Effector CD4-positive, alpha-beta T cell (primary cell): ENCODE measurements around the gene TM9SF1.

Experiments used
- DNase-seq: peaks from one replicate; pipeline ENCODE4 v3.0.0-alpha.2; 2020
- total RNA-seq: gene quantifications from one replicate; lab custom pipeline; 2026; lab: John Stamatoyannopoulos, UW

Gene TM9SF1
- total RNA-seq: 6.2 reads per million, percentile 23 among the genes with 10 or more reads in this experiment

GRCh38 chr14:24195186-24196070, at the start of gene TM9SF1:
Gene TM9SF1, minus strand, starts transcription at chr14:24195441. Its CDS starts 422 bp downstream, at chr14:24195019.
- DNase-seq: peak; percentile 87

- DNase-seq: no peak
Measured at GRCh38 chr14:24243336-24243836, 48.1 kb upstream of the TM9SF1 start.

- DNase-seq: peak; percentile 92
Measured at GRCh38 chr14:24241829-24242443, 46.7 kb upstream of the TM9SF1 start.

- DNase-seq: no peak
Measured at GRCh38 chr14:24240110-24240918, 45.1 kb upstream of the TM9SF1 start.

- no peak for DNase-seq
Measured at GRCh38 chr14:24238527-24239037, 43.3 kb upstream of the TM9SF1 start.

- no peak for DNase-seq
Measured at GRCh38 chr14:24238123-24238522, 42.9 kb upstream of the TM9SF1 start.

DNA sequence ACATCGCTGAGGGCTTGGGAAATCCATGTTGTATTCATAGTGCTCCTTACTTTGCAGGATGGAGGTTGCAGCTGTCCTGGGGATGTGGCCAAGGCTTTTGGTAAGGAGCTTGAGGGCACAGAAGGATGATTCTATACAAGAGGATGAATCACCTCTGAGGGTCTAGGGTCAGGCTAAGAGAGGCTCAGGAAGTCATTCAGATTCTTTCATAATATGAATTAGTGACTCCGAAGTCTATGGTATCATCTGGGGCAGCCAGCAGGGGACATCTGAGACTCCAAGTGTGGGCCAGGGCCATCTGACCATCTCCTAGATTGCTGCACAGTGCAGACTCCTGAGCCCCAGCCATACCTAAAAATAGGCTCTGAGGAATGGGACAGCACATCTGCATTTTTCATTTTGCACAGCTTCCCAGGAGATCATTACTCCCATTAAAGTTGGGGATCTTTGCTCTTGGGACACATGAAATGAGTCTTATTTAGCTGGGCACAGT, 42.3 kb upstream of the TM9SF1 start:
- DNase-seq: no peak

DNA sequence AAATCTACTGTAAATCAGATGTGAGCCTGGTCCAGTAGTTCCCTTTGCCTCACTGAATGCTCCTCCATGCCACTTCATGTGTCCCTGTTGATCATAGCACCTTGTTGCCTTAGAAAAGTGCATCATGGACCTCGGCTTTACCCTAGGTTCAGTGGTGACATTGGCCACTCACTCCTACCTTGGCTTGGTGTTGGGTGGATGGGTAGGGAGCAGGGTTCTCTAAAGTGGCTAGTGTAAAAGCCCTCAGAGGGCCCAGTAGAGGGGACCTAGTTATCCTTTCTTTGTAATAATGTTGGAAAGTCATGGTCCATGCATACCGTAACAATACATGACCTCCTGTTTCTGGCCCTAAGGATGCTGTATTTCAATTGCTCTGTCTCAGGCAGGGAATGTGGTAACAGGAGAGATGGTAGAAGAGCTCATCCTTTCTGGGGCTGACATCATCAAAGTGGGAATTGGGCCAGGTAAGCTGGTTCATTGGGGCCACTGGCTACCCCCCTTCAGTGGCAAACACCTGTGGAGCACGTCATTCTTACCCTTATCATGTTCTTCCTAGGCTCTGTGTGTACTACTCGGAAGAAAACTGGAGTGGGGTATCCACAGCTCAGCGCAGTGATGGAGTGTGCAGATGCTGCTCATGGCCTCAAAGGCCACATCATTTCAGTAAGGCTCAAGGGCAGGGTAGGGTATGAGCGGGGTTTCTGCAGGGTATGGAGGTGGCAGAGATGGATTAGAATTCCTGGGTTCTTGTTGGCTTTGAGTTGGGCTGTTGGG, 41.6 kb upstream of the TM9SF1 start:
- no peak for DNase-seq

DNA sequence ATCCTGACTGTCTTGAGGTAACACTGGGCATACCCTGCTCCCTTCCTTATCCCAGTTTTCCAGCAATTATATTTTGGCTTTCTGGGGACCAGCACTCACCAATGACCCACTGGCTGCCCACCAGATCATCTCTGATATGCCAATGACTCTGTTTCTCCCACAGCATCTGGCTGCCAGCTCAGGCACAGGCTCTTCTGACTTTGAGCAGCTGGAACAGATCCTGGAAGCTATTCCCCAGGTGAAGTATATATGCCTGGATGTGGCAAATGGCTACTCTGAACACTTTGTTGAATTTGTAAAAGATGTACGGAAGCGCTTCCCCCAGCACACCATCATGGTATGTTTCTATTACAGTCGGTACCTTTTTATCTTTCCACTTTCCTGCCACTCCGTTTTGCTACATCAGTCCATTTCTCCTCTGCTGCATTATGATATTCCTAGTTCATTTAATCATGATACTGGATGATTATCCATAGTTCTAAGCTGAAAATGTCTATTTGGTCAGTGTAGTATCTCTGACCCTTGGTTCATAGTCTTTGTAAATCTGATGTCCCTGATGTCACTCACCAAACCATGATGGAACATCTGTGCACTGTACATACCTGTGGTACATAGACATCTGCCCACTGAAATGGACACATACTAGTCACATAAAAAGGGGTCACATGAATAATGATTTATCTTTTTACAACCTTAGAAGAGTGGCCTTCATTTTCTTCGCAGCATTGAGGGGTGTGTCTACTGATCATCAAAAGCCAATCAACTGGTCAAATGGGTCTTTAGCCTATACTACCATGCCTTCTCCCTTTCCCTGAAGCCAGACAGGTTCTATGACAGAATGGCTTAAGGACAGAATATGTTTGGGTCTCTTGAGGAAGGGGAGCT, 40.8 kb upstream of the TM9SF1 start:
- DNase-seq: no peak

DNA sequence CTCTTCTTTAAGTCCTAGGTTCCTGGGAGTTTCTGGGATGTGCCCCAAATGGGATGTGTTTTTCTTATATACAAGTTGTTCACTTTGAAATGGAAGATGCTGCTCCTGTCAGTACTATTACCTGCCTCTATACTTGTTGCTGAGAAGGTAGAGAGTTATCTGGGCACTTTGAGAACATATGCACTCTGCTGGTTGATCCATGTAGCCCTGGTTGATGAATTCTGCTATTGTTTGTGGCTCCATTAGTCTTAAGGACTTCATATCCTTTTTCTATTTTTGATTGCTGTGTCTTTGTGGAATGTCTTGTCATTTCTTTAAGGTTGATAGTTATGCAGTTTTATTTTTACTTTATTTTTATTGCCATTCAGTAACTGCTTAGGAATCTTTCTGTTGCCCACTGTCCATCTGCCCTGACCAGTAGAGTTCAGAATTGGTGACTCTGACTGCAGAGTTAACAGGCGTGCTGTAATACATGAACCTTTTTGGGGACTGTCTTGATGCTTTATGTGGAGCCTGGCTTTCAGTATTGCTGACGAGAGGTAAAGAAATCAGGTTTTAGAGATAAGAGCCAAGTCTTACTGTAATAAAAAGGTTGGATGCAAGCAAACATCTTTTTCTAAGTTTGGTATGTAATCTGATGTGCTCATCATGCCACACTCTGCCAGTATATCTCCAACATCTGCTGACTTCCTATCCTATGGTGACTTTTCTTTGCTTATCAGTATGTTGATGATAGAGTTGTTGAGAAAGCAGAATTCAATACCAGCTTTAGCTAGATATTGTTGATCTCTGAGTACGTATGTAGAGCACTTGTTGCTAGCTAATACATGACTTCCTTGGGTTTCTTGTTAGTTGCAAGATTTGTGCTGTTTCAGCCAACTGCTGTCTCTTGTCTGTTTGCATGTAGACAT, 39.1 kb upstream of the TM9SF1 start:
- no peak for DNase-seq

DNA sequence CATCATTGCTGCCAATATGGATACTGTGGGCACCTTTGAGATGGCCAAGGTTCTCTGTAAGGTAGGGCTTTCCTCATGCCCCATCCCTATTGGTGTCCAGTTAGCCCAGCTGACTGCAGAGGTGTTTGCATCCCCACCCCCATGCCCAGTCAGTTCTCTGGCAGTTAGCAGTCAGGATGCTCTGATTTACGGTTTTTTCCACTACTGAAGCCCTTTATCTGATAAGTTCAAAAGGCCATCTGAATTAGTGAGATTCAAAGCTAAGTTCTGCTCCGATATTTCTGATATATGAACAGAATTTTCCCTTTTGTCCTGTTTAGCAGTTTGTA, 38.3 kb upstream of the TM9SF1 start:
- DNase-seq: no peak

- DNase-seq: no peak
Measured at GRCh38 chr14:24232645-24233537, 37.6 kb upstream of the TM9SF1 start, which contains the start of gene GMPR2. Gene GMPR2, plus strand, starts transcription at chr14:24232929. Its CDS starts 325 bp downstream, at chr14:24233254.

DNA sequence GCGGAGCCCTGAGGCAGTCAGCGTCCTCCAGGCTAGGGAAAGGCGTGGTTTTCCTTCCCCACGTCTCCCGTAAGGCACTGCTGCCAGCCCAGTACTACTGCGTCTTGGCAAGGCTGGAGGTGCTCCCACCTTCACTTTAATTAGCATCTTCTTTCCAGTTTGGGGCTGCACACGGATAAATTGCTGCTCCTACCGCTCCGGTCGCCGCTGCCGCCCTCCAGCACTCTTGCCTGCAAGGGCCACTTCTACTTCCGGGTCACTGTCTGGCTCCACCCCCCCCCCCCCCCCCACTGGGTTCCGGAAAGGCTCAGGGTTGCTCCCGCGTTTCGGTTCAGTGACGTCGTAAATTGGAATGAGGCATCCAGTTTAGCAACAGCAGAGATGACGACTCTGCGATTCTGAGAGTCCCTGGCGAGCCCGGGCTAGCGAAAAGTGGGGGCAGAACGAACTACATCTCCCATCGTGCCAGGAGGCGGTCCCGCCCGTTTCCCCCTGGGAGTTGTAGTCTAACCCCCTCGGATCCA, 36.9 kb upstream of the TM9SF1 start, which contains the start of gene NEDD8:
Gene NEDD8, minus strand, starts transcription at position 247 of the 524 bp plus-strand sequence. Its CDS starts 100 bp downstream, at position 147.
- peak; percentile 86 for DNase-seq

- DNase-seq: no peak
Measured at GRCh38 chr14:24231263-24232120, 36.3 kb upstream of the TM9SF1 start.

GRCh38 chr14:24228902-24229301, 33.7 kb upstream of the TM9SF1 start:
- no peak for DNase-seq

DNA sequence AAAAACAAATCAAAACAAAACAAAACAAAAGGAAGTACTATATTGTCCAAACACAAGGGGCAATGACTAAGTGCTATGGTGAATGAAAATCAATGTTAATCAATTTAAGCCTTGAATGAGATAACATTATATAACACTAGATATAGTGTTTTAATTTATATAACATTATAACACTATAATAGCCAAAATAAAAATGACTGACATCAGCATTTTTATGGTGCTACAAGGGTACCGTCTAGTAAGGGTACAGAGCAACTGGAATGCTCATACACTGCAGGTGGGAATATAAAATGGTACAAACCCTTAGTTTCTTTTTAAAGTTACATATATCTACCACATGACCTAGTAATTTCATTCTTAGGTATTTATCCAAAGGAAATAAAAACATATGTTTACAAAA, 31.2 kb upstream of the TM9SF1 start:
- DNase-seq: no peak

GRCh38 chr14:24224618-24225071, 29.4 kb upstream of the TM9SF1 start:
- DNase-seq: no peak
